Left renal cortex interstitium (tissue), 4 donors: ENCODE measurements around the gene MMP23B. TPM values are rescaled to one million over a fixed set of nuclear protein-coding genes. Genes with fewer than 3 reads are reported as not detected.

Experiments used
- polyA plus RNA-seq, 4 donors: library from polyadenylated mRNA; unstranded; fragments of 120-200 nt; gene quantifications; one replicate each; pipeline ENCODE4 v1.2.1, GENCODE V29; 2013; ENCODE audit not compliant: insufficient read length in 4 of 4

MMP23B gene
- polyA plus RNA-seq, 4 donors = 16.0 to 54.0 (median 37.4) TPM

Other genes starting within 250 kb of the MMP23B start
- gene CCNL2, start 232.8 kb upstream of the MMP23B start, polyA plus RNA-seq = 100 to 1,000 TPM; 178 to 392 (median 277) TPM
- gene MRPL20, start 224.9 kb upstream of the MMP23B start, polyA plus RNA-seq = 100 to 1,000 TPM; 111 to 143 (median 117) TPM
- 10 to 100 TPM in 3 of 4 donors, 1 to 10 TPM in 1; 5.1 to 27.6 (median 12.1) TPM for gene ANKRD65, start 210.9 kb upstream of the MMP23B start, polyA plus RNA-seq
- gene VWA1, start 196.5 kb upstream of the MMP23B start, polyA plus RNA-seq = 100 to 1,000 TPM in 1 of 4 donors, 10 to 100 TPM in 3; 48.3 to 104 (median 66.7) TPM
- 1 to 10 TPM; 2.6 to 3.7 (median 2.9) TPM for gene ATAD3C, start 182.5 kb upstream of the MMP23B start, polyA plus RNA-seq
- 10 to 100 TPM in 3 of 4 donors, 1 to 10 TPM in 1; 9.4 to 29.9 (median 20.5) TPM for gene ATAD3B, start 160.4 kb upstream of the MMP23B start, polyA plus RNA-seq
- gene ATAD3A, start 120.0 kb upstream of the MMP23B start, polyA plus RNA-seq = 10 to 100 TPM; 15.8 to 31.6 (median 24.4) TPM
- 1 to 10 TPM; 4.3 to 8.4 (median 7.3) TPM for gene TMEM240, start 91.5 kb upstream of the MMP23B start, polyA plus RNA-seq
- gene SSU72, start 57.3 kb upstream of the MMP23B start, polyA plus RNA-seq = 10 to 100 TPM; 76.6 to 95.9 (median 82.9) TPM
- gene FNDC10, start 32.0 kb upstream of the MMP23B start, polyA plus RNA-seq = 1 to 10 TPM; 1.6 to 5.1 (median 4.0) TPM
- gene MIB2, start 16.7 kb upstream of the MMP23B start, polyA plus RNA-seq = 10 to 100 TPM; 23.5 to 90.7 (median 55.8) TPM
- gene CDK11B, start 26.8 kb downstream of the MMP23B start, polyA plus RNA-seq = 10 to 100 TPM; 36.8 to 47.7 (median 42.4) TPM
- gene SLC35E2B, start 60.6 kb downstream of the MMP23B start, polyA plus RNA-seq = 100 to 1,000 TPM in 1 of 4 donors, 10 to 100 TPM in 3; 56.5 to 111 (median 82.2) TPM
- gene CDK11A, start 92.2 kb downstream of the MMP23B start, polyA plus RNA-seq = 10 to 100 TPM; 22.8 to 42.1 (median 32.4) TPM
- 10 to 100 TPM; 40.8 to 62.0 (median 50.9) TPM for gene NADK, start 146.3 kb downstream of the MMP23B start, polyA plus RNA-seq